ENCODE data around the gene NETO1. TPM values are rescaled to one million over a fixed set of nuclear protein-coding genes. Genes with fewer than 3 reads are reported as not detected.

The NETO1 gene
- polyA plus RNA-seq, 1 experiment = 2.7 TPM

GRCh38 chr18:72783530-72783929 is 84.3 kb downstream of the NETO1 start:
- no peak overlapping the region for H3K4me3 ChIP-seq (ENCODE audit: low read depth, low read length)
- TF ChIP-seq CTCF (IDR thresholded peaks at IDR 0.05; ENCODE audit: insufficient read depth, low read depth, low read length) = no peak
- no peaks in the 10 kb centered on the region for H3K27me3 ChIP-seq (ENCODE audit: control insufficient read depth, insufficient read depth, low read length)
- POLR2A ChIA-PET = no interaction called here
- no peak for DNase-seq (ENCODE audit: low read depth)
- CTCF ChIA-PET = interaction anchor here (1.4 kb wide), 1 partner anchor 8 kb away, joined by 5 read pairs; no protein-coding TSS in a partner anchor
- no peaks in the 10 kb centered on the region for H3K36me3 ChIP-seq (ENCODE audit: control insufficient read depth, insufficient read depth, low read length)

GRCh38 chr18:72774914-72775313 is 92.9 kb downstream of the NETO1 start:
- no peak for TF ChIP-seq CTCF (IDR thresholded peaks at IDR 0.05; ENCODE audit: insufficient read depth, low read depth, low read length)
- Histone ChIP-seq H3K27me3 (ENCODE audit: control insufficient read depth, insufficient read depth, low read length) (no peaks in the 10 kb centered on the region), H3K36me3 (ENCODE audit: control insufficient read depth, insufficient read depth, low read length) (no peaks in the 10 kb centered on the region), H3K4me3 (ENCODE audit: low read depth, low read length) (no peak overlapping the region)
- ChIA-PET CTCF (no interaction called here), POLR2A (no interaction called here)
- no peak for DNase-seq (ENCODE audit: low read depth)

GRCh38 chr18:72772916-72773315 is 94.9 kb downstream of the NETO1 start:
- Histone ChIP-seq H3K27me3 (ENCODE audit: control insufficient read depth, insufficient read depth, low read length) (no peaks in the 10 kb centered on the region), H3K36me3 (ENCODE audit: control insufficient read depth, insufficient read depth, low read length) (no peaks in the 10 kb centered on the region), H3K4me3 (ENCODE audit: low read depth, low read length) (no peak overlapping the region)
- no peak for TF ChIP-seq CTCF (IDR thresholded peaks at IDR 0.05; ENCODE audit: insufficient read depth, low read depth, low read length)
- CTCF ChIA-PET = no interaction called here
- DNase-seq (ENCODE audit: low read depth) = no peak
- POLR2A ChIA-PET = no interaction called here

- no peak for TF ChIP-seq CTCF (IDR thresholded peaks at IDR 0.05; ENCODE audit: insufficient read depth, low read depth, low read length)
- CTCF ChIA-PET = no interaction called here
- DNase-seq (ENCODE audit: low read depth) = no peak
Observed at GRCh38 chr18:72768681-72769229, 99.0 kb downstream of the NETO1 start.

GRCh38 chr18:72762515-72763122 is 105.2 kb downstream of the NETO1 start:
- POLR2A ChIA-PET = no interaction called here
- CTCF ChIA-PET = interaction anchor here (0.6 to 5.0 kb wide), 11 partner anchors 373 to 1399 kb away, joined by 3 to 45 read pairs (median 3); no protein-coding TSS in a partner anchor

More at GRCh38 chr18:72768681-72769229, 99.0 kb downstream of the NETO1 start:
- no peak overlapping the region for H3K4me3 ChIP-seq (ENCODE audit: low read depth, low read length)
- POLR2A ChIA-PET = no interaction called here
- no peaks in the 10 kb centered on the region for H3K36me3 ChIP-seq (ENCODE audit: control insufficient read depth, insufficient read depth, low read length)
- no peaks in the 10 kb centered on the region for H3K27me3 ChIP-seq (ENCODE audit: control insufficient read depth, insufficient read depth, low read length)

More at GRCh38 chr18:72762515-72763122, 105.2 kb downstream of the NETO1 start:
- no peaks in the 10 kb centered on the region for H3K36me3 ChIP-seq (ENCODE audit: control insufficient read depth, insufficient read depth, low read length)
- no peaks in the 10 kb centered on the region for H3K27me3 ChIP-seq (ENCODE audit: control insufficient read depth, insufficient read depth, low read length)
- DNase-seq (ENCODE audit: low read depth) = no peak
- H3K4me3 ChIP-seq (ENCODE audit: low read depth, low read length) = no peak overlapping the region
- peak; percentile 67 for TF ChIP-seq CTCF (IDR thresholded peaks at IDR 0.05; ENCODE audit: insufficient read depth, low read depth, low read length)

Data from BJ (cell line).